Choroid plexus epithelial cell (primary cell): ENCODE data around the gene OR2T2.
"Not testable (repeated sequence)": the region's sequence is repeated elsewhere in the genome, so short reads cannot be mapped to it uniquely, and the experiment has no call there.

Experiments
- DNase-seq: peaks from one replicate; pipeline ENCODE4 v3.0.0-alpha.2; 2010; ENCODE audit warnings: low read depth
- H3K4me3 ChIP-seq: 2 replicates; pipeline ENCODE4 v1.5.1; 2011; ENCODE audit warnings: low read depth, mild to moderate bottlenecking, control low read depth, low read length, moderate library complexity

The OR2T2 gene

DNA sequence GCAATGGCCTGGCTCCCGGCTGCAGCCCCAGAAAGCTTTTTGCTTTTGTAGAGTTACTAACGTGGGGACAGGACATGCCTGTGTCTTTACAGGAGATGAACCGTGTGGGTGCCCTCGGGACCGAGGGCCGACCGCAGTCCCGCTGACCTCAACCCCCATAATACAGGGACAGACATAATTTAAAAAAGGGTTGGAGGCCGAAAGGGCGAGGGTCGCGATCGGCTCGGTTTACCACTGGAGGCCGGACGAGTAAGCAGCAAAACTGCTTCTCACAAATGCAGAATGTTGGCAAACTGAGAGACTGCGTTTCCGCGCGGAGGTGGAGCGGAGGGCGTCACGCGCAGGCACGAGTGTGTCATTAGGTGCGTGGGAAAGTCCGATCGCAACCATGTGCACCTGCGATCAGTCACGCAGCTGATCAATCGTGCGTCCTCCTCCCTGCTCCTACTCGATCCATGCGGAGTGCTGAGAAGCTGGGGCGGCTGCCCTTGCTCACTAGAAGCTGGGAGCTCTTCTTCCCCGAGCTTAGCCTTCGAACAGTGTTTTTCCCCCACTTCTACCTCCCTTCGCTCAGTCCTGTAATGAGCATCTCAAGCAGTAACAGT, 11.5 kb upstream of the OR2T2 start:
- H3K4me3 ChIP-seq, DNase-seq: not testable (repeated sequence)

DNA sequence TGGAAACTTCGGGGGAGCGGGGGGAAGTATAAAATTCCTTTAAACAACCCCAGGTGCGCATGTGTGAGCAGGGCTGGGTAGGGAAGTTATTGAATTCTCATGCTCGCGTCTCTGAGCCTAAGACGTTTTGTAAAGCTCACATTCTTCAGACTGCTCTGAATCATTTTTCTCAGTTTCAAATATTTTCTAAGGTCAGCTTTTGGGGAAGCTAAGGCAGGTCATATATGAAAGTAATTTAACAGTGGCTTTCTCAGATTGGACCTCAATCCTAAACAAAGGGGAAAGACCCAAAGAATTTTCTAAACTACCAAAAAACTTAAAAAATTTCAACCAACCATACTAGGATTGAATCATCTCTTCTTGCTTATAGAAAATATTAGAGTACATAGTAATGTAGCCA, 10.5 kb upstream of the OR2T2 start:
- DNase-seq, H3K4me3 ChIP-seq: not testable (repeated sequence)

DNA sequence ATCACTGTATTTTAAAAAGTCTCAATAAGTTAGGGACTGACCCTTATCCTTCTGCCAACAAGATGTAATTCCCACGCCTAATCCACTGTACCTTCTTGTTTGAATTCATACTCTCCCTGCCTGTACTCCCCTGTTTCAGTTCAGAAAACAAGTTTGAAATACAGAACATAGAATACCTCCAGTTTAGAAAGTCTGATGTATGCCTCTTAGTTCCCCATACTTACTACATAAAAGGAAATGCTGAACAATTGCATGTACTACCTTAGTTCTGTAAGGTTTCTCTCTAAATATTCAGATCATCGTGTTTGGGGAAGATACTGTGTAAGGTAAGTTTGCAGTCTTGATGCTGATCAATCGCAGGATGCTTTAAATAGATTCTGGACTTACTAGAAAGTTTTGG, 9.1 kb upstream of the OR2T2 start:
- DNase-seq, H3K4me3 ChIP-seq: not testable (repeated sequence)

DNA sequence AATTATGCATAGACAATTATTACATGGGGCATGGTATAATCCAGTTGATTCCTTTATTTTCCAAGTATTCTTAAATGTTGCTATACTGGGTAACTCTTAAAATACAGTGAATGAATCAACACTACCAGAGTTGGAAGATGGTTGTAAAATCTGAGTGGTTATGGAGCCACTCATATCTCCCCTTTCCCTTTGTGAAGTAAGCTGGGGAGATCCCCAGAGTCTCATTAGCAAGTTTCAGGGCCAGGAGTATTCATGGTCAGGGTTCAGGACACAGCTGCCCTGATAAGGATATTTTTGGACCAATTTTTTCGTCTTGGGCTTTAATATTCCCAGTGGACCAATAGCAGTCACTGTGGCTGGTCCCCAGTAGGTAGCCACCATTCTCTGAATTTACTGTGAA, 6.8 kb upstream of the OR2T2 start:
- DNase-seq, H3K4me3 ChIP-seq: not testable (repeated sequence)

DNA sequence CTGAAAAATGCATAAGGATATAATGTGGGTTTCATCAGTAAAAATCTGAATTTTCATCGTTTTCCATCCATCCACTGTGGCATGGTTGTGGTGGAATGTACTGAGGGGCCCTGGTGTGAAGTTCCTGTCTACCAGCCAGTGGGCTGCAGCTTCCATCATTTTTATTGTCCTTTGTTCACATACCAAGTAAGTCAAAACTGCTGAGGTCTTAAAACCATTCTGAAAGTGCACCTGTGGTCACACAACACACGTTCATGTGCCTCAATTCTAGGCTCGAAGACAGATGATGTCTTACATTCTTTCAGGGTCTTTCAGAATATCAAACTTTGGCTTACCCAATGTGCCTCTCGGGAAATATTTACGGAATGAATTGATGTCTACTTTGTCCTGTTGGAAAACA, 6.2 kb upstream of the OR2T2 start:
- DNase-seq, H3K4me3 ChIP-seq: not testable (repeated sequence)

DNA sequence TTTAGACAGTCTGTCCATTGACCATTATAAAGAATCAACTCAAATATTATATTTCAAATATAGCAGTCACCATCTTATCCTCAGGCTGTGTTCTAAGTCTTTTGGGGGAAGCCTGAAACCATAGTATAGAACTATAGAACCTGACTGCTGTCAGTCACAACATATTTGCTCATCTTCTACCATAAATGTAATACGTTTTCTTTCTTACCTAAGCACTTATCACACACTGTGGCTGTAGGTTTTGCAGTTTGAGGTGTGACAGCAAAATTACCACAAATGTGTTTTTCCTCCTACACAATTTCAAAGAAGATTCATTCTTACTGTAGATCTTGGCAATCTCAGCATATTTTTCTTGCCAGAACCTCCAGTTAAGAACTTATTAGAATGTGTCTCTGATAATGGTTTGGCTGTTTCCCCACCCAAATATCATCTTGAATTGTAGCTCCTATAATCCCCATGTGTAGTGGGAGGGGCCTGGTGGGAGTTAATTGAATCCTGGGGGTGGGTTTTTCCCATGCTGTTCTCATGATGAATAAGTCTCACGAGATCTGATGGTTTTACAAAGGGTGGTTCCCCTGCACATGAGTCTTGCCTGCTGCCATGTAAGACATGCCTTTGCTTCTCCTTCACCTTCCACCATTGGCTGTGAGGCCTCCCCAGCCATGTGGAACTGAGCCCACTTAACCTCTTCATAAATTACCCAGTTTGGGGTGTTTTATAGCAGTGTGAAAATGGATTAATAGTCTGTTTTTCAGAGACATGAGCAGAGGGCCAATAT, 2.7 kb upstream of the OR2T2 start:
- not testable (repeated sequence) for H3K4me3 ChIP-seq, DNase-seq

DNA sequence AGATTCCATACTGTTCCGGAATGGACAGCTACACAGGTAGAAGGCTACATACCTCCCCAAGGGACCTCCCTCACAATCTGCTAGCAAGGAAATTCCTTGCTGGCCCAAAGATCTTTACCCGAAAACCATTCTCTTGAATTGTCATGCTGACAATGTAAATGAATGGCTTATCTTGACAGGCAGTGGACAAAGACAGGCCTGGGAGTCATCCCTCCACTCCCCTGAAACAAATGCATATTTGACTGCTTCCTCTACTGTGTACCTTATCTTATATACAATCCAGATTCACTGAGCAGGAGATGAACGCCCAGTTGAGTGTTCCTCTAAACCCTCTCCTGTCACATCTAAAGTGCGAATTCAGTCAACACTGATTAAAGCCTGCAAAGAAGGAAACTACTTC, 834 bp upstream of the OR2T2 start:
- not testable (repeated sequence) for H3K4me3 ChIP-seq

DNA sequence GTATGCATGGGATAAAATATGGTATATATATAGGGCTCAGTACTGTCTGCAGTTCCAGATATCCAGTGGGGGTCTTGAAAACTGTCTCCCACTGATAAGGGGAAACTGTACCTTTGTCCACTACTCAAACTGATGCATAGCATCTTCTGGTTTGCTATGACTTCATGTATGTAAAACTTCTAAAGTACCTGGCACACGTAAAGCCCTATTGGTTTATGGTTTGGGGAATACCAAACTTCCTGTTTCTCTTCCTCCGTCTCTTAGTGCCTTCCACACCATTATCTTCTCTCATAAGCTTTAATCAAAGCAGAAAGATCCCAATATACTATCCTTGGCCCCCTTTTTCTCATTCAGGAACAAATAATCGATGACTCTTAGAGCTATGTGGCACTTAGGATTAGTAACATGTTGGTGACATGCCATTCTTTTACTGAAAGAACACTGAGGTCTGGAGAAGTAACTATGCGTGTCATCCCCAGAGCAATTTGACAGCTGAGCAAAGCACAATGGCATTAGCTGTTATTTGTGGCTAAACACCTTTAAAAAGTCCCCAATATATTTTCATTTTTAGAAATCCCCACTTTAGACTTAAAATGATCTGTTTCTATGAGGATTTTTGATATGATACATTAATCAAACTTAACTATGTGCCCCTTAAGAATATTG, 3.1 kb downstream of the OR2T2 start:
- DNase-seq, H3K4me3 ChIP-seq: not testable (repeated sequence)

More for the DNA sequence above, 834 bp upstream of the OR2T2 start:
- DNase-seq, result not testable (repeated sequence)

DNA sequence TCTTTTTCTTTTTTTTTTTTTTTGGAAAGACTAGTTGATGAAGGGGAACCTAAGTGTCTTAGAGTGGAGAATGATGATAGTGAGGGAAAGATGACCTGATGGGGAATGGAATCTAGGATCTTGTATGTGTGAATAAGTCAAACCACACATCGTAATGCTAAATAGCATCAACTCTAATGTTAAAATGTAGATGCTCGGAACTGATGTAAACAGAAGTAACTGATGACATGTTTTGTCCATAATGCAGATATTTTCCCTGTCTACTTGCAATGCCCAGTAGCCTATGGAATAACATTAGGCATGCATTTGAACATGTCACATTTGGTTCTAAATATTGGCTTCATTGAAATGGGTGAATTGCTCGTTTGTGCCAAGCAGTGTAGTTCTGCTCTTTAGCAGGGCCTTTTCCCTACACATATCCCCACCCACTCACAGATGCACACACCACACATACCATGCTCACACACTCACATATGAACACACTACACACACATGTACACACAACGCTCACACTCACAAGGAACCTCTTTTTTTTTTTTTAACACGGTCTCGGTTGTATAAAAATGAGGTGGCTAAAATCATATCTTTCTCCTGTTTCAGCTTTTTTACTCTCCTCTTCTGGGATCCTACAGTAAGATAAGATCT, 4.5 kb downstream of the OR2T2 start:
- DNase-seq, H3K4me3 ChIP-seq: not testable (repeated sequence)

DNA sequence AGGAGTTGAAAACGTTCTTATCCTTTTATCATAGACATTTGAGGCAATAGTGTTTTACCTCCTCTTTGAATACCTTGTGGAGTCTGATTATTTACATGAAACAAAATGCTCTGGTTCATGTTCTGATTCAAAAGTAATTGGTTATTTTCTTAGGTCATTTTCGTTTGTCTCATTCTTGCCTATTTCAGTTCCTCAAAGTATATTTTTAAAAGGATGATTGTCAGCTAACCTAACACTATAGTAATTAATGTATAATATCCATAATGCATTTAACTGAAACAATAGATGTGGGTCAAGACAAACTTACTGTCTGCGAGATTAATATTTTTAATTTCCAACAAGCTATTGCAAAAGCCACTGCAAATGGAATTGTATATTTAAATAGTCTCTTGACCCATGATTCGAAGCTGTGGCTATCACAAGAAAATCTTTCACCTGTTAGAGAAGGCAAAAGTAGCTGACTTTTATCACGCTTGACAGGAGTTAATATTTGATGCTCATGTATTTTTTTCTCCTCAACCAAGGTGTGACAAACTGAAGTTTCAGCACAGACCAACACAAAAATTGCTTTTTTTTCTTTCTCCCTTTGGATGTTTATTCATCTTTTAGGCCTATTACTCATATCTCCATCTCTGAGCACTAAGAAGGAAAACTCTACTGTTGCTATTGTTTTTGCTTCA, 5.2 kb downstream of the OR2T2 start:
- H3K4me3 ChIP-seq, DNase-seq: not testable (repeated sequence)

DNA sequence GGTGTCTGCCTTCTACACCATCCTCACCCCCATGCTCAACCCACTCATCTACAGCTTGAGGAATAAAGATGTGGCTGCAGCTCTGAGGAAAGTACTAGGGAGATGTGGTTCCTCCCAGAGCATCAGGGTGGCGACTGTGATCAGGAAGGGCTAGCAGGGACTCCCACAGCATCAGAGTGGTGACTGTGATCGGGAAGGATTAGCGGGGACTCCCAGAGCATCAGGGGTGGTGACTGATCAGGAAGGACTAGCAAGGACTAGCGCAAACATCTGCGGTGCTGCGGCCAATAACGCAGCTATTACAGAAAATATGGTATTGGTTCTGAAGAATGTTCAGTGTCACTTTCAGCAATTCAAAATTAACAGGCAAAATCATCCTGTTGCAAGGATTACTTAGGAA, 8.2 kb downstream of the OR2T2 start:
- not testable (repeated sequence) for DNase-seq, H3K4me3 ChIP-seq

DNA sequence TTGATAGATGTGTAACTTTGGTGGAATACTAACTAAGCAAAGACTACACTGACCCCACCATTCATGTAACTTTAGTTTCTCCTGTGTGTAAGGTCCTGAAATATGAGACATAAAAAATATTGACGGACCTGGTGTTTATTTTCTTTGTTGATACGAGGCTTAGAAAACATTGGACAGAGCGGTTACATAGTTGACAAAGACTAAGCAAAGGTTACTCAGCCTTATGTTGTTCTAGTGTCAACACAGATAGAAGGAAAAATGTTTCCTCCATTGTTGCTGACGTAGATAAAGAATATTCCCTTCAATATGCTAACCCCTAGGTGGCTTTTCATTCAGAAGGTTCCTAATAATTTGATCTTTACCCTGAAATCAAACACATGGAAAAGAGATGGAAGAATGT, 9.6 kb downstream of the OR2T2 start:
- DNase-seq, H3K4me3 ChIP-seq: not testable (repeated sequence)

DNA sequence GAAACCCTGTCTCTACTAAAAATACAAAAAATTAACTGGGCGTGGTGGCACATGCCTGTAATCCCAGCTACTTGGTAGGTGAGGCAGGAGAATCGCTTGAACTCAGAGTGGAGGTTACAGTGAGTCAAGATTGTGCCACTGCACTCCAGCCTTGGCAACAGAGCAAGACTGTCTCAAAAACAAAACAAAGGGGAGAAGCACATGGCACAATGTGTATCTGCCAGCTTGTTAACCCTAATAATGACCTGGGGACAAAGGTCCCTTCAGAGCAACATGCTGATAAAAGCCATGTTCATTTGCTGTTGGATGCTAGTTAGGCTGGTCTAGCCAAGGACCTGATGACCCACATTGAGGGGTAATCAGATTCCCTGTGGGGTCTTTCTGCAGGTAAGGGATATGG, 11.2 kb downstream of the OR2T2 start:
- DNase-seq, result not testable (repeated sequence)

DNA sequence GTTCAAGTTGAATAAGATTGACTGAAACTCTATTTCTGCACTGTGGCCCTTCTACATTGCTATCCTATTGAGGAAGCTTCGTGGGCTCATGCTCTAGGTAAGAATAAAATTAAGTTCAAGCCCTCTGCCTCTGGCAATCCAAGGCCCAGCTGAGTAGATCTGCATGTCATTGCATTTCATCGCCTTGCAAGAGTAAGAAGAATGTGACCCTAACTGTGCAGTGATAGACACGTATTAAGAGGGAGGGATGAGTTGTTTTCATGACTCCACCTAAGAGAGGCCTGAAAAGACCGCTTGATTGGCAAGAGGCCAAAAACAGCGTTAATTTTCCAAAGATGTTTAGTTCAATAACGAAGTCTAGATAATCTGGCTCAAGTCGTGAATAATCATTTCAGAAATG, 13.7 kb downstream of the OR2T2 start:
- not testable (repeated sequence) for DNase-seq, H3K4me3 ChIP-seq

More for the DNA sequence above, 11.2 kb downstream of the OR2T2 start:
- not testable (repeated sequence) for H3K4me3 ChIP-seq
